Measurements from ENCODE around the gene ANKRD13C.

The ANKRD13C gene

DNA sequence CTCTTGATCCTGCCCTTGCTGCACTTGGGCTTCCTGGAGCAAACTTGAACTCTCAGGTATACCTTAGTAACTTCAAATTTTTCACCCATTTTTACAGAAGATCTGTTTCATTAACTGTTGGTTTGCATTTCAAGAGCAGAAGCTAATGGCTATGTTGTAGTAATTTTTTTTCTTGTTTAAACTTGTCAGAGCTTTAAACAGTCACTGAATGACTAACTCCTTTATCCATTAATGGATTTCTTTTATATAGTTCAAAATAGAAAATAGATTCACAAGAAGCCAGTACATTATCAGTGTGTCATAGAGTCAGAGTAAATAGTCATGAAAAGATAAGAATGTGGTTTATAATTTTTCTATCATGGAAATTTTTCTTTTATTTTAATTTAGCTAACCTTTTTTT, 119.8 kb downstream of the ANKRD13C start:
- intact Hi-C loops (cut with DNase I): no loop called here
- no peak for DNase-seq

- intact Hi-C loops (cut with DNase I): no loop called here
- no peak for DNase-seq
These were observed 123.0 kb downstream of the ANKRD13C start for GRCh38 chr1:70231475-70231874.

GRCh38 chr1:70228670-70229069, 125.9 kb downstream of the ANKRD13C start:
- DNase-seq: no peak
- intact Hi-C loops (cut with DNase I): loop anchor here (10.0 kb wide), 1 partner anchor 176 kb away; no protein-coding TSS in a partner anchor

- intact Hi-C loops (cut with DNase I): loop anchor here (10.0 kb wide), 1 partner anchor 177 kb away; no protein-coding TSS in a partner anchor
These were observed 127.1 kb downstream of the ANKRD13C start for GRCh38 chr1:70227439-70227838.

GRCh38 chr1:70224954-70225353, 129.6 kb downstream of the ANKRD13C start:
- DNase-seq: no peak
- intact Hi-C loops (cut with DNase I): loop anchor here (10.0 kb wide), 1 partner anchor 180 kb away; no protein-coding TSS in a partner anchor

More at GRCh38 chr1:70227439-70227838, 127.1 kb downstream of the ANKRD13C start:
- no peak for DNase-seq

DNA sequence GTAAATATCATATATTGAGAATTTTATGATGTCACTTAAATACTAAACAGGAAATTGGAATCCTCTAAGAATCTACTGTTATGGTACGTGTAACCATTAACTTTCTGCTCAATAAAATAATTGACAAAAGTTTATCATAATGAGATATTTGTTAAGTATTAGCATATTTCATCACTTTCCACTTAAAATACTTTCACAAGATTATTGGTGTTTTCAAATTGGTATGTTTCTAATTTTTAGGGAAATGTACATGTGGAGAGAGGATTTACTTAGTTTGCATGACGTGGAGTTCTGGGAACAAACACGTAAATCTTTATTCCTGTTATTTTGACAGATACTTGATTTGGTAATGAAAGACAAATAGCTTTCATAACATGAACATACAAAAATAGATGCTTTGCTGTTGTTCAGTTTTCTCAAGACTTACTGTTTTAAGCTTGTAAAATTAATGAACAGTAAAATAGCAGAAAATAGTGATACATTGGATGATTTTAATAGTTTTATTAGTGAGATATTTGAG, 131.7 kb downstream of the ANKRD13C start:
- DNase-seq: no peak
- intact Hi-C loops (cut with DNase I): loop anchor here (10.0 kb wide), 1 partner anchor 182 kb away; no protein-coding TSS in a partner anchor

- intact Hi-C loops (cut with DNase I): loop anchor here (2.0 to 10.0 kb wide), 2 partner anchors 17 to 183 kb away; partner anchors contain the start of gene LRRC40
- peak; percentile 89 to 99 (median 97) for DNase-seq
These were observed 133.0 kb downstream of the ANKRD13C start, which contains the start of gene SRSF11 for GRCh38 chr1:70221238-70222121. SRSF11 (plus strand) TSS chr1:70221380; CDS start chr1:70221637, 257 bp downstream.

DNA sequence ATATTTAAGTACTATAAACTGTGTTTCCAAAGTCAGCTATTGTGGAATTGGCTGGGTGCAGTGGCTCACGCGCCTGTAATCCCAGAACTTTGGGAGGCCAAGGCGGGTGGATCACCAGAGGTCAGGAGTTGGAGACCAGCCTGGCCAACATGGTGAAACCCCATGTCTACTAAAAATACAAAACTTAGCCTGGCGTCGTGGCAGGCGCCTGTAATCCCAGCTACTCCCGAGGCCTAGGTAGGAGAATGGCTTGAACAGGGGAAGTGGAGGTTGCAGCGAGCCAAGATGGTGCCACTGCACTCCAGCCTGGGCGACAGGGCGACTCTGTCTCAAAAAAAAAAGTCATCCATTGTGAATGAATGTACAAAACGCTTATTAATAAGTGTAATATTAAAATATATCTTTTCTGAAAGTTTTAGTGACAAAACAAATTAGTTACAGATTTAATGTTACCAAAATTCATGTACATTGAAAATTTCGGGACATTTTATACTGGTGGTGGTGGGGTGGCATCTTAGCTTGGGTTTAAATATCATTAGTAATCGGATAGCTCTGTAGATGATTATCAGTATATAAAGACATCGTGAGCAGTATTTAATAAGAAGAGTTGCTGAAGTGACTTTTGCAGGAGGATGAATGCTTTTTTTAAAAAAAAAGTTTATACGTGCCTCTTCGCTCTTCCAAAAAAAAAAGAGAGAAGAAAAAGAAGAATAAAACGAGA, 133.8 kb downstream of the ANKRD13C start:
- intact Hi-C loops (cut with DNase I): loop anchor here (2.0 to 10.0 kb wide), 2 partner anchors 16 to 184 kb away; partner anchors contain the start of gene LRRC40
- no peak for DNase-seq

- intact Hi-C loops (cut with DNase I): loop anchor here (2.0 to 10.0 kb wide), 2 partner anchors 15 to 185 kb away; partner anchors contain the start of gene LRRC40
These were observed 134.5 kb downstream of the ANKRD13C start for GRCh38 chr1:70220015-70220414.

GRCh38 chr1:70211541-70211940, 143.0 kb downstream of the ANKRD13C start:
- intact Hi-C loops (cut with DNase I): no loop called here
- DNase-seq: no peak

More at GRCh38 chr1:70220015-70220414, 134.5 kb downstream of the ANKRD13C start:
- DNase-seq: no peak

- no peak for DNase-seq
- intact Hi-C loops (cut with DNase I): no loop called here
These were observed 143.7 kb downstream of the ANKRD13C start for GRCh38 chr1:70210820-70211219.
